GM21786 (cell line): ENCODE data around the gene PICK1.
"Not testable (repeated sequence)": the region's sequence is repeated elsewhere in the genome, so short reads cannot be mapped to it uniquely, and the experiment has no call there.

Experiments
- ATAC-seq: cut with Tn5 transposase; IDR thresholded peaks from one replicate; pipeline ENCODE4 v1.9.1; 2021; ENCODE audit not compliant: unreplicated experiment

The PICK1 gene

GRCh38 chr22:38030311-38031133, 26.7 kb upstream of the PICK1 start:
- ATAC-seq: no peak

- ATAC-seq: no peak
These were observed 25.7 kb upstream of the PICK1 start for GRCh38 chr22:38031491-38031890.

- ATAC-seq: no peak
These were observed 24.3 kb upstream of the PICK1 start for GRCh38 chr22:38032681-38033521.

GRCh38 chr22:38033522-38034277, 23.5 kb upstream of the PICK1 start:
- no peak for ATAC-seq

GRCh38 chr22:38034278-38034882, 22.8 kb upstream of the PICK1 start:
- no peak for ATAC-seq

- no peak for ATAC-seq
These were observed 22.2 kb upstream of the PICK1 start for GRCh38 chr22:38034884-38035529.

- ATAC-seq: no peak
These were observed 21.7 kb upstream of the PICK1 start for GRCh38 chr22:38035530-38035885.

- ATAC-seq: no peak
These were observed 20.7 kb upstream of the PICK1 start for GRCh38 chr22:38036392-38037062.

- ATAC-seq: not testable (repeated sequence)
These were observed 19.6 kb upstream of the PICK1 start for GRCh38 chr22:38037367-38038150.

GRCh38 chr22:38038426-38038825, 18.8 kb upstream of the PICK1 start:
- ATAC-seq: no peak

- ATAC-seq: no peak
These were observed 18.1 kb upstream of the PICK1 start for GRCh38 chr22:38038890-38039812.

- ATAC-seq: no peak
These were observed 16.0 kb upstream of the PICK1 start for GRCh38 chr22:38040953-38041759.

- ATAC-seq: no peak
These were observed 15.3 kb upstream of the PICK1 start for GRCh38 chr22:38041760-38042487.

- ATAC-seq: no peak
These were observed 14.8 kb upstream of the PICK1 start for GRCh38 chr22:38042488-38042790.

GRCh38 chr22:38043151-38044039, 13.8 kb upstream of the PICK1 start:
- no peak for ATAC-seq
